Measurements from ENCODE around the gene ITSN2.
"Not testable (repeated sequence)": the region's sequence is repeated elsewhere in the genome, so short reads cannot be mapped to it uniquely, and the experiment has no call there.

The ITSN2 gene

DNA sequence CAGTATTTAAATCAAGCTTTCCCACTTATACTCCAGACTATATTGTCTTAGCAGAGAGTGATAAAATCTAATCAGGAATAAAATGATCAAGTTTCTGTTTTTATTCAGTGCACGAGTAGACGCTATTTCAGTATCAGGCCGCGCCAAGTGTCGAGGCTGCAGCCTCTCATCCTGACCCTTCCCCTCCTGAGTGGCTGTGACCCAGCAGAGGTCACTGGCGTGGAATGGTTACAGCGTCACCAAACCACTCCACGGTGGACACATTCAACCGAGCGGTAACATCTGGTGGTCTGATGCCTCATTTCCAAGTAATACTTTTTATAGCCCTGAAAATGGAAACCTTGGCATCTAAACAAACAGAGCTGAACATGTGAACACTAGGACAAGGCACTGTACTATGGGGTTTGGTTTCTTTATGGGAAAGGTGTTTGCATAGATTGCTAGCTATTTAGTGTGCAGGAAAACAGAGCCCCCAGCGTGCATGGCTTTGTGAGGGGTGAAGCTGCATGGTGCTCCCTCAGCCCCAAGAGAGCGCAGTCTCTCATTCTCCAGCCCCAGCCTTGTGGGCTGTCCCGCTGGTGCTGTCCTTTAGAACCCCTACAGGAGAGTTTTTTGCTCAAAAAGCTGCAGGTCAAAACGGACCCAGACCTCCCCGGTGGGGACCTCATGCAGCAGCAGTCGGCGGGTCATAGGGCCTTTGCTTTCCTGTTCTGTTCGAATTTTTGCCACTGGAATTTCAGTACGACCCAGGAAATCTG, 157.1 kb downstream of the ITSN2 start:
- TF ChIP-seq POLR2A (IDR thresholded peaks at IDR 0.05; ENCODE audit: extremely low read depth, insufficient read length) (no peak), MYC (IDR thresholded peaks at IDR 0.05; ENCODE audit: low read depth, low read length) (no peak)
- TF ChIP-seq, protein P1, sequence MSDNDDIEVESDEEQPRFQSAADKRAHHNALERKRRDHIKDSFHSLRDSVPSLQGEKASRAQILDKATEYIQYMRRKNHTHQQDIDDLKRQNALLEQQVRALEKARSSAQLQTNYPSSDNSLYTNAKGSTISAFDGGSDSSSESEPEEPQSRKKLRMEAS (IDR thresholded peaks at IDR 0.05; ENCODE audit: low read depth, low read length) = no peak
- TF ChIP-seq, protein P2, sequence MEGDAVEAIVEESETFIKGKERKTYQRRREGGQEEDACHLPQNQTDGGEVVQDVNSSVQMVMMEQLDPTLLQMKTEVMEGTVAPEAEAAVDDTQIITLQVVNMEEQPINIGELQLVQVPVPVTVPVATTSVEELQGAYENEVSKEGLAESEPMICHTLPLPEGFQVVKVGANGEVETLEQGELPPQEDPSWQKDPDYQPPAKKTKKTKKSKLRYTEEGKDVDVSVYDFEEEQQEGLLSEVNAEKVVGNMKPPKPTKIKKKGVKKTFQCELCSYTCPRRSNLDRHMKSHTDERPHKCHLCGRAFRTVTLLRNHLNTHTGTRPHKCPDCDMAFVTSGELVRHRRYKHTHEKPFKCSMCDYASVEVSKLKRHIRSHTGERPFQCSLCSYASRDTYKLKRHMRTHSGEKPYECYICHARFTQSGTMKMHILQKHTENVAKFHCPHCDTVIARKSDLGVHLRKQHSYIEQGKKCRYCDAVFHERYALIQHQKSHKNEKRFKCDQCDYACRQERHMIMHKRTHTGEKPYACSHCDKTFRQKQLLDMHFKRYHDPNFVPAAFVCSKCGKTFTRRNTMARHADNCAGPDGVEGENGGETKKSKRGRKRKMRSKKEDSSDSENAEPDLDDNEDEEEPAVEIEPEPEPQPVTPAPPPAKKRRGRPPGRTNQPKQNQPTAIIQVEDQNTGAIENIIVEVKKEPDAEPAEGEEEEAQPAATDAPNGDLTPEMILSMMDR (IDR thresholded peaks at IDR 0.05; ENCODE audit: low read depth, low read length) = no peak
- H3K4me3 ChIP-seq (ENCODE audit: low read depth, low read length) = no peak overlapping the region
- DNase-seq (ENCODE audit: low read depth) = no peak

- no peak overlapping the region for H3K4me3 ChIP-seq (ENCODE audit: low read depth, low read length)
- TF ChIP-seq, protein P1 (IDR thresholded peaks at IDR 0.05; ENCODE audit: low read depth, low read length) = no peak
- TF ChIP-seq POLR2A (IDR thresholded peaks at IDR 0.05; ENCODE audit: extremely low read depth, insufficient read length) (no peak), MYC (IDR thresholded peaks at IDR 0.05; ENCODE audit: low read depth, low read length) (no peak)
- TF ChIP-seq, protein P2 (IDR thresholded peaks at IDR 0.05; ENCODE audit: low read depth, low read length) = no peak
- no peak for DNase-seq (ENCODE audit: low read depth)
Observed at GRCh38 chr2:24200799-24201198, 159.5 kb downstream of the ITSN2 start.

GRCh38 chr2:24199968-24200590, 160.3 kb downstream of the ITSN2 start:
- no peak overlapping the region for H3K4me3 ChIP-seq (ENCODE audit: low read depth, low read length)
- TF ChIP-seq MYC (IDR thresholded peaks at IDR 0.05; ENCODE audit: low read depth, low read length) (no peak), POLR2A (IDR thresholded peaks at IDR 0.05; ENCODE audit: extremely low read depth, insufficient read length) (no peak)
- TF ChIP-seq, protein P2 (IDR thresholded peaks at IDR 0.05; ENCODE audit: low read depth, low read length) = no peak
- TF ChIP-seq, protein P1 (IDR thresholded peaks at IDR 0.05; ENCODE audit: low read depth, low read length) = no peak
- no peak for DNase-seq (ENCODE audit: low read depth)

DNA sequence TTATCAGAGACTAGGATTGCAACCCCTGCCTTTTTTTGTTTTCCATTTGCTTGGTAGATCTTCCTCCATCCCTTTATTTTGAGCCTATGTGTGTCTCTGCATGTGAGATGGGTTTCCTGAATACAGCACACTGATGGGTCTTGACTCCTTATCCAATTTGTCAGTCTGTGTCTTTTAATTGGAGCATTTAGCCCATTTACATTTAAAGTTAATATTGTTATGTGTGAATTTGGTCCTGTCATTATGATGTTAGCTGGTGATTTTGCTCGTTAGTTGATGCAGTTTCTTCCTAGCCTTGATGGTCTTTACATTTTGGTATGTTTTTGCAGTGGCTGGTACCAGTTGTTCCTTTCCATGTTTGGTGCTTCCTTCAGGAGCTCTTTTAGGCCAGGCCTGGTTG, 163.1 kb downstream of the ITSN2 start:
- H3K4me3 ChIP-seq (ENCODE audit: low read depth, low read length); DNase-seq (ENCODE audit: low read depth): not testable (repeated sequence)

GRCh38 chr2:24191848-24192247, 168.5 kb downstream of the ITSN2 start:
- H3K4me3 ChIP-seq (ENCODE audit: low read depth, low read length) = no peak overlapping the region
- TF ChIP-seq, protein P2 (IDR thresholded peaks at IDR 0.05; ENCODE audit: low read depth, low read length) = no peak
- TF ChIP-seq POLR2A (IDR thresholded peaks at IDR 0.05; ENCODE audit: extremely low read depth, insufficient read length) (no peak), MYC (IDR thresholded peaks at IDR 0.05; ENCODE audit: low read depth, low read length) (no peak)
- TF ChIP-seq, protein P1 (IDR thresholded peaks at IDR 0.05; ENCODE audit: low read depth, low read length) = no peak
- DNase-seq (ENCODE audit: low read depth) = no peak

DNA sequence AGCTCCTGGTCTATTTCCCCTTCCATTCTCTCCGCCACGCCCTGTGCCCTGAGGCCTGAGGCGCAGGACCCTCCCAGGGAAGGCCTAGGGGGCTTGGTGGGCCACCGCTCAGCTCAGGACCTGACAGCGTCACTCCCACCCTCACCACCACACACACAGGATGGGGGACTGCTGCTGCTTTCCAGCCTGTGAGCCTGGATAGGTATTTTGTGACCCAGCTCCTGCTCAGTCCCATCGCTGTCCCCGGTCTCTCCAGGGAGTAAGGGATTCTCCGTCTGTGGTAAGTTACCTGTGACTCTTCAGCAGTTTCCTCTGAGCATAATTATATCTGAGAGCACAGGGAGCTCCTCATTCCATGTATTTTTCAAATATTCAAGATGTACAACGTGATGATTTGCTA, 169.2 kb downstream of the ITSN2 start:
- no peak overlapping the region for H3K4me3 ChIP-seq (ENCODE audit: low read depth, low read length)
- DNase-seq (ENCODE audit: low read depth) = no peak

More for the DNA sequence above, 169.2 kb downstream of the ITSN2 start:
- TF ChIP-seq POLR2A (IDR thresholded peaks at IDR 0.05; ENCODE audit: extremely low read depth, insufficient read length) (no peak), MYC (IDR thresholded peaks at IDR 0.05; ENCODE audit: low read depth, low read length) (no peak)
- TF ChIP-seq, protein P2 (IDR thresholded peaks at IDR 0.05; ENCODE audit: low read depth, low read length) = no peak
- TF ChIP-seq, protein P1 (IDR thresholded peaks at IDR 0.05; ENCODE audit: low read depth, low read length) = no peak

Measured in NB4 (cell line).